Stimulated activated CD4-positive, alpha-beta T cell treated with anti-CD3 and anti-CD28 coated beads, TNF-alpha, amount 100 ng/mL, for 24 hours (primary cell): Measurements from ENCODE around the gene UVRAG.

ENCODE experiments used
- DNase-seq, 3 experiments: peaks; one replicate each; pipeline ENCODE4 v3.0.0-alpha.2; 2020; ENCODE audit warnings: low read depth in 3 of 3

UVRAG gene

GRCh38 chr11:75814677-75815344, at the start of gene UVRAG:
Gene UVRAG, plus strand, starts transcription at chr11:75815210. Its CDS starts 198 bp downstream, at chr11:75815408.
- DNase-seq: peak; percentile 95 to 97 (median 97)

DNA sequence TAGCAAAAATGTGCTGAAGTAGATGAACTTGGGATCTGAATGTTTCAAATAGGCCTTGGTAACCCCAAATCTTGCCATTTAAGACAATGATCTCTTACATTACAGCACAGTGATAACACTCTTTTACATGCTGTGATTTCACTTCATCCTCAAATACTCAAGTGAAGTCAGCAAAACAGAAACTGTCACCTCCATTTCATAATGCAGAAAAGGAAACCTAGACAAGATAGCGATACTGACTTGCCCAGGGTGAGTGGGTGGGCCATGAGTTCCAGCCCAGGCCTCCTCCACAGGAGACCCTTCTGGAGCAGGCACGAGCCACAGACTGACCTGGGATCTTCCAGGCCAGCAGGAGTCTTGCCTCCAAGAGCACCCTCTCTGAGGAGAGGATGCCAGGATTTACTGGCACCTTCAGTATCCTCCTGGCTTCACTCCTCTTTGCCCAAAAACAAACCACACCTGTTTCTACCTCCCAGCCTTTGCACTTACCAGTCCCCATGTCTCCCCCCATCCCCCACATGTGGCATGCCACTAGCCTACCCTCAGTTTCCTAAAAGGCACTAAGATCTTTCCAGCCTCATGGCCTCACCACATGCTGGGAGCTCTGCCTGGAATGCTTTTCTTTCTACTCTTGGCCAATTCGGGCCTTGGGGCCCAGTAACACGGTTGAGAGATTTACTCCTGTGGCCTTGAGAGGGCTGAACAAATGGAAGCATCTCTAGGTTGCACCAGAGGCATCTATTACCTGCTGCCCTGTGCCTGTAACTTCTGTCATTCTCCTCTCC, 48.4 kb upstream of the UVRAG start:
- no peak for DNase-seq

GRCh38 chr11:75767228-75767572, 47.8 kb upstream of the UVRAG start:
- no peak for DNase-seq

GRCh38 chr11:75767793-75768111, 47.3 kb upstream of the UVRAG start:
- no peak for DNase-seq

- DNase-seq: peak; percentile 46 to 73 (median 55)
These were observed 46.7 kb upstream of the UVRAG start, which contains the start of gene DGAT2 for GRCh38 chr11:75768112-75768908. Gene DGAT2, plus strand, starts transcription at chr11:75768778. Its CDS starts 214 bp downstream, at chr11:75768992.

DNA sequence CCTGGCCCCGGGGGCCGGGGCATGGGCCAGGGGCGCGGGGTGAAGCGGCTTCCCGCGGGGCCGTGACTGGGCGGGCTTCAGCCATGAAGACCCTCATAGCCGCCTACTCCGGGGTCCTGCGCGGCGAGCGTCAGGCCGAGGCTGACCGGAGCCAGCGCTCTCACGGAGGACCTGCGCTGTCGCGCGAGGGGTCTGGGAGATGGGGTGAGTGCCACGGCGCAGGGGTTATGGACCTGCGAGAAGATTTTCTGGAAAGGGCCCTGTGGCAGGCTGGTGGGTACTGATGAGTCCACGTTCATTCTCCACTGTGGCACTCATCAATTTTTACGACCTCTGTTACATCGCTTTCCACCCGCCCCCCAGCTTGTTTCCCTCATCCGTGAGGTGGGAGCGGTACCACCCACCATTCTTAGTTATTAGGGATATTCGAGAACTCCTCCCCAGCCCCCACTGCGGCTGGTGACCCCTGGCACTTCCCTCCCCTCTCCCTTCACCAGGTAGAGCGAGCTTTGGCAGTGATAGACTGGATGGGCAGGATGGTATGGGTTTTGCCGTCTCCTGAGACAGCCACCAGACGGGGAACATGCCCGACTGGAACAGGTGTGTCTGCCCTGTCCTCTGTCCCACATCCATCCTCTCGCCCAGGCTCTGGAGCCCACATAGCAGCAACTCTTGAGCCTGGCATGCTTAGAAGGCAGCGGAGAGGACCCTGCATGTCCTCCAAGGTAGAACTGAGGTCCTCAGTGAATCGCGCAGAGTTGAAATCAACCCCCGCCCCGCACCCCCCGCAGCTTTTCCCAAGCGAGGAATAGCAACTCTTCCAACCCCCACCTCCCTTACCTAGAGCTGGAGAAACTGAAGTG, 45.9 kb upstream of the UVRAG start:
- DNase-seq: no peak

DNA sequence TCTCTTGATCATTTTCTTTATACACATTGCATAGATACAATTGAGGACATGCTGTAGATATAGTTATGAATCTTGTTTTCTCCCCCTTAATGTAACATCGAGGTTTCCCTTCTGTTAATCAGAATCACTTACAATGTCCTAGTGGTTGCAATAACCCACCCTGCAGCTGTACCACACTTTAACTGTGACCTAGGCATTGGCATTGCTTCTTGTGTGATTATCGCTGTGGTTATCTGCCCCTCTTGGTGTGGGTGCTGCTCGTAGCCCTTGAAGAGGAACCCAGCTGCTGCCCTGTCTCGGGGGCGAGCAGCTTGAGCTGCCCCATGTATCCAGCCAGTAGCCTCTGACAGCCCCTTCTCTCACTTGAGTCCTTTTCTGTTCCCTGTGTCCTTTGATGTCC, 44.9 kb upstream of the UVRAG start:
- no peak for DNase-seq

- DNase-seq: no peak
These were observed 43.2 kb upstream of the UVRAG start for GRCh38 chr11:75771646-75772410.

- no peak for DNase-seq
These were observed 41.2 kb upstream of the UVRAG start for GRCh38 chr11:75773595-75774353.

DNA sequence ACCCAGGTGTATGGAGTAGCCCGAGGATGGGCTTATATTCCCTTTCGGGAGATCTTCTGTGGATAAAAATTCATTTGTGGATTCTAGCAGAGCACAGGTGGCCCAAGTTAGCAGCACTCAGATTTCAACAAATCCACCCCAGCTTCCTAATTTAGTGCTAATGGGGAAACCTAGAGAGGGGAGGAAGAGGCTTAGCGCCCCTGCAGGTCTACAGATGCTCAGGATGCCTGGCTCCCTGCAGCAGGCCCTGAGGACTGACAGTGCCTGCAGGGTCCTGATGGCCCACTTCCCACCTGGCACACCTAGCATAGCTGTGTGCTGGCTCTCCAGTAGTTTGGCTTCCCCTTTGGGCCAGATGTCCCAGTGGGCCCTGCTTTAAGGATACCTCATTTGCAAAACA, 40.0 kb upstream of the UVRAG start:
- DNase-seq: no peak

DNA sequence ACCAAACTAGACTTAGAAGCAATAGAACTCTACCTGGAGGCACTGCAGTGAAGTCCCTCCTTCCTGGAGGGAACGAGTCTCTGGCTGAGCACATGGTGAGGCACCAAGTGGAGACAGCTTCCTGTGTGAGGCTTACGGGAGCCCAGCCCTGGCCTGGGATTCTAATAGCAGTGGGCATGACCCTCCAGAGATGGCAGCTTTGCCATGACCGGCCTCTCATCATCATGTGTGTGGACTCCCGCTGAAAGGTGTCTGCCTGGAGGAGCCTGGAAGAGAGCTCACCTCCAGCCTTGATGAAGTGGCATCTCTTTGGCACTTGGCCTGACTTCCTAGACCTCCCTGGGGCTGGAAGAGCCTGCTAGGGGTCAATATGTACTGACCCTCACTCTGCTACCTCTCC, 38.5 kb upstream of the UVRAG start:
- no peak for DNase-seq

DNA sequence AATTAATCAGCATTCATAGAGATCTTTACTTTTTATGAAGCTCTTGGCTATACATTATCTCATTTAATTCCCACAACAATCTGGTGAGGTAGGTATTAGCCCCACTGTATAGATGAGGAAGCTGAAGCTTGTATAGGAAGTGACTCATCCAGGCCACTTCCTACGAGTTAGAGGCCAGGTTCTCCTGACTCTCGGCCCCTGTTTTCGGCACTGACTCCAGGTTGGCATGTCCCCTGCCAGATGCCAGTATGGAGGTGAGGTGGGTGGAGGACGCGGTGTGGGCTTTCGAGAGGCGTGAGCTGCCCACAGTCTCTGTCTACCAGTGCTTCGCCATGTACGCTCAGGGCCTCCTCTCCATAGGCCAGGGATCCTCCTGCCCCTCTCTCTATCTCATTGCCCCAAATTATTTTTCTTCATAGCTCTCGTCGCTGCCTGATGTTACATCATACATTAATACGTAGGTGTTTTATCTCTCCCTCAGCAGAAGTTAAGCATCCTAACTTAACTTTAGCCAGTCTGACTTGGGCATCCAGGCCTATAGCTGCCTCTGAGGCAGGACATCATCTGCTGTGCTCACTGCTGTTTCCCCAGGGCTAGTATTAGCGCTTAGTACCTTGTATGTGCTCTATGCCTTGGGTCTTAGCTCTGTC, 37.4 kb upstream of the UVRAG start:
- no peak for DNase-seq

DNA sequence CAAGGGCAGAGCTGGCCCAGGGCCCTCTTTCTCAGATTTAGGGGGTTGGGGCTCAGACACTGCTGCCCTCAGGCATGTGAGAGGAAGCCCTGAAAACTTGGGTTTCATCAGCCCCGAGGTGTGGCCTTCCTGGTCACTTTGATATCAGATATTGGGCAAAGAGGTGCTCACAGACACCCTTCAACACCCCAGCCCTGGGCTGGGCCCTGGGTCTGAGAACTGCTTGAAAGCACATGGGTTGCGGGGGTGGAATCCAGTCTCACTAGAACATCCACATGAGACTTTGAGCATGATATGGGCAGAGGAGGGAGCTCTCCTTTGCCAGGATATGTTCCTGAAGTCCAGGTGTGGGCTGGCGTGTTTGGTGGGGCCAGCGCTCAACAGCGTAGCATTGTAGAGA, 36.0 kb upstream of the UVRAG start:
- no peak for DNase-seq

GRCh38 chr11:75779960-75780359, 35.0 kb upstream of the UVRAG start:
- no peak for DNase-seq

GRCh38 chr11:75780888-75781287, 34.1 kb upstream of the UVRAG start:
- no peak for DNase-seq

- DNase-seq: no peak
These were observed 33.7 kb upstream of the UVRAG start for GRCh38 chr11:75781296-75781695.

GRCh38 chr11:75781831-75782230, 33.2 kb upstream of the UVRAG start:
- DNase-seq: no peak

DNA sequence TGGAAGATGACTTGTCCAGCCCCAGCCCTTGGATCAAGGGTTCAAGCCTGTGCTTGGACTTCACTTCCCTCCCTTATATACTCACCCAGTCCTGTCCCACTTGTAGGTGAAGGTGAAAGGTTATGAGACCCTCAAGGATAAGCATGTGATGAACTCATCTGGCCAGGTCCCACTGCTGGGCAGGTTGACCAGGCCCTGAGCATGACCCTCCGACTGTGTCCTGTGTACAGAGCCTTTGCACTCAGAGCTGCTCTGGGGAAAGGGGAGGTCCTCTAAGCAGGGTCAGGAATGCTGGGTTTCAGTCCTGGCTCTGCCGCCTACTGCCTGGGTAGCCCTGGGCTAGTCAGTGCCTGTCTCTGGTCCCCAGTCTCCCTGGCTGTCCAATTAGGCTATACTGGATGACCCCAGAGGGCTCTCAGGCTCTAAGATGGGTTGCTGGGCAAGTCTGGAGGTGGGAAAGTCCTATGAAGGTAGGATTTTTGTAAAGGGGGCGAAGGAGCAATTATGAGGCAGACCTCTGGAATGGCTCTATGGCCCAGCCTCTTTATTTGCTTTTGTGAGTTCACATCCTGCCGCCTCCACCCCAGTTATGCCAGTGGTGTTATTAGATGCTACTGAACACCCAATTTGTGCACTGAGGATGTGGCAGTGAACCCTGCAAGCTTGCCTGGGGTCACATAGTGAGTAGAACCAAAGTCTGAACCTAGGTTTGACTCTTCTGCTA, 32.3 kb upstream of the UVRAG start:
- no peak for DNase-seq
